Measurements from ENCODE around the gene ETNK2. TPM values are rescaled to one million over a fixed set of nuclear protein-coding genes. Genes with fewer than 3 reads are reported as not detected.

The ETNK2 gene
- total and polyA plus RNA-seq, 2 of the 8 experiments (the other 6 are each of a cell fraction or from before 2014, with no cell fraction given): 20.1 to 26.7 TPM

DNA sequence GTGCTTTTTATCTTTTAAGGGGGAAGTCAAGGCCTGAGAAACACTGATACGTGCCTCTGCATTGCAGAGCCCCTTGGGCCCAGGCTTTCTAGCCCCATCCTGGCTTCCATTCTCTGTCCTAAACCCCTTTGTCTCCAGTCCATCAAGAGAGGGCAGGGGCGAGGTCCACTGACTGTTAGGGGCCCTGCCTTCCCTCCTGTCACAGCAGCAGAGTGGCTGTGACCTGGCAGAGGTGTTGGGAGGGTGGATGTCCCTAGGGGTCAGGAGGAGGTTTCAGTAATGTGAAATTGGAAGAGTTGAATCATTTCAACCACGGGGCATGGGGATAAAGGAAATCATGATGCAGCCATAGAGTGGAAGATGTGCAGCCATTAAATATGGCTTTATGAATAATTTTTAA is 54.9 kb downstream of the ETNK2 start:
- WGBS, 2 experiments (ENCODE audit: extremely low coverage in 1 of 2, insufficient coverage in 1 of 2, insufficient read length in 1 of 2, insufficient replicate concordance in 2 of 2, low coverage in 1 of 2, low lambda C conversion rate in 2 of 2, missing lambda C conversion rate in 1 of 2): 100% methylated on average over 3 of the region's 3 CpGs; no CpG with 5 or more reads in 1 of the 2 experiments
- FAIRE-seq: no peak

More for the DNA sequence above, 54.9 kb downstream of the ETNK2 start:
- Histone ChIP-seq H3K79me2 (ENCODE audit: control insufficient read depth in 1 of 2, insufficient read depth in 2 of 2, low read length in 2 of 2) (peaks cover 57 to 100% of the 10 kb centered on the region in 2 experiments), H2BK12ac (ENCODE audit: low read depth, low read length) (no peak overlapping the region), H2BK5ac (ENCODE audit: low read depth, low read length) (no peak overlapping the region), H4K5ac (ENCODE audit: insufficient read length, low read depth, low read length) (no peak overlapping the region), H3K9me3 (ENCODE audit: insufficient read depth in 2 of 2, low read depth in 1 of 2, low read length in 1 of 2) (no peaks in the 10 kb centered on the region), H3K4me1 (replicated peaks in 1 of 4; ENCODE audit: control insufficient read depth in 3 of 4, insufficient read depth in 4 of 4, low read length in 3 of 4) (peaks cover 20 to 49% (median 32%) of the 10 kb centered on the region in 4 experiments), H3K36me3 (ENCODE audit: control insufficient read depth in 2 of 4, insufficient read depth in 4 of 4, low read length in 3 of 4) (no peaks in the 10 kb centered on the region), H4K8ac (ENCODE audit: extremely low read depth, insufficient read depth, low read length) (no peak overlapping the region), H3K4ac (replicated peaks; ENCODE audit: insufficient read length, low read depth, low read length) (no peak overlapping the region), H2BK15ac (ENCODE audit: low read length) (no peak overlapping the region), H3K79me1 (ENCODE audit: low read depth, low read length) (peaks cover 38% of the 10 kb centered on the region), H3K14ac (ENCODE audit: insufficient read length) (no peak overlapping the region), H3K23me2 (ENCODE audit: low read depth, low read length) (no peaks in the 10 kb centered on the region), H2BK20ac (ENCODE audit: low read length) (no peak overlapping the region), H4K20me1 (replicated peaks in 1 of 2; ENCODE audit: control insufficient read depth in 1 of 2, insufficient read depth in 2 of 2, low read length in 2 of 2) (peaks cover 36 to 44% of the 10 kb centered on the region in 2 experiments), H2BK120ac (replicated peaks; ENCODE audit: low read depth, low read length) (no peak overlapping the region), H3K27ac (ENCODE audit: low read depth, low read length) (no peak overlapping the region), H4K91ac (replicated peaks; ENCODE audit: insufficient read length, low read length) (no peak overlapping the region), H3K9ac (replicated peaks in 1 of 4; ENCODE audit: extremely low read depth in 1 of 4, low read depth in 3 of 4, low read length in 3 of 4) (no peak overlapping the region), H3K56ac (replicated peaks; ENCODE audit: insufficient read length, low read depth, low read length) (no peak overlapping the region), H3K27me3 (replicated peaks in 1 of 4; ENCODE audit: control insufficient read depth in 3 of 4, extremely low read depth in 1 of 4, insufficient read depth in 3 of 4, low read length in 3 of 4) (no peaks in the 10 kb centered on the region), H3K18ac (ENCODE audit: extremely low read depth, low read length) (no peak overlapping the region), H3K23ac (ENCODE audit: insufficient read length) (no peak overlapping the region), H2AFZ (ENCODE audit: low read length) (no peak overlapping the region), H3K4me3 (ENCODE audit: extremely low read depth in 1 of 4, insufficient read depth in 2 of 4, low read depth in 3 of 4, low read length in 4 of 4) (no peak overlapping the region), H2AK5ac (ENCODE audit: low read depth, low read length) (no peak overlapping the region), H3K4me2 (ENCODE audit: insufficient read depth in 1 of 2, low read depth in 2 of 2, low read length in 2 of 2) (no peak overlapping the region)
- ChIA-PET POLR2A (ENCODE audit: partially characterized antibody) (no interaction called here), CTCF (ENCODE audit: partially characterized antibody) (interaction anchor here (0.6 to 1.5 kb wide), 2 partner anchors 64 to 114 kb away, joined by 3 read pairs; no protein-coding TSS in a partner anchor)
- no peak for DNase-seq (ENCODE audit: low read depth in 1 of 2, low spot score in 2 of 2)
- no peak for TF ChIP-seq SIRT6 (IDR thresholded peaks at IDR 0.05; ENCODE audit: low read length)
- TF ChIP-seq POLR2AphosphoS5 (IDR thresholded peaks at IDR 0.05; ENCODE audit: low read depth, low read length): no peak
- TF ChIP-seq SRF (IDR thresholded peaks at IDR 0.05; ENCODE audit: low read depth, low read length): no peak
- no peak for TF ChIP-seq EP300 (IDR thresholded peaks at IDR 0.05; ENCODE audit: borderline replicate concordance in 1 of 2, low read depth in 2 of 2, low read length in 2 of 2)
- TF ChIP-seq CREB1 (IDR thresholded peaks at IDR 0.05): no peak
- TF ChIP-seq CTBP2 (IDR thresholded peaks at IDR 0.05; ENCODE audit: borderline replicate concordance, insufficient read depth, insufficient read length, low read length): no peak
- no peak for TF ChIP-seq MAFK (IDR thresholded peaks at IDR 0.05; ENCODE audit: low read depth, low read length)
- TF ChIP-seq, protein P1, sequence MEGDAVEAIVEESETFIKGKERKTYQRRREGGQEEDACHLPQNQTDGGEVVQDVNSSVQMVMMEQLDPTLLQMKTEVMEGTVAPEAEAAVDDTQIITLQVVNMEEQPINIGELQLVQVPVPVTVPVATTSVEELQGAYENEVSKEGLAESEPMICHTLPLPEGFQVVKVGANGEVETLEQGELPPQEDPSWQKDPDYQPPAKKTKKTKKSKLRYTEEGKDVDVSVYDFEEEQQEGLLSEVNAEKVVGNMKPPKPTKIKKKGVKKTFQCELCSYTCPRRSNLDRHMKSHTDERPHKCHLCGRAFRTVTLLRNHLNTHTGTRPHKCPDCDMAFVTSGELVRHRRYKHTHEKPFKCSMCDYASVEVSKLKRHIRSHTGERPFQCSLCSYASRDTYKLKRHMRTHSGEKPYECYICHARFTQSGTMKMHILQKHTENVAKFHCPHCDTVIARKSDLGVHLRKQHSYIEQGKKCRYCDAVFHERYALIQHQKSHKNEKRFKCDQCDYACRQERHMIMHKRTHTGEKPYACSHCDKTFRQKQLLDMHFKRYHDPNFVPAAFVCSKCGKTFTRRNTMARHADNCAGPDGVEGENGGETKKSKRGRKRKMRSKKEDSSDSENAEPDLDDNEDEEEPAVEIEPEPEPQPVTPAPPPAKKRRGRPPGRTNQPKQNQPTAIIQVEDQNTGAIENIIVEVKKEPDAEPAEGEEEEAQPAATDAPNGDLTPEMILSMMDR (IDR thresholded peaks at IDR 0.05; ENCODE audit: control extremely low read depth in 1 of 3, insufficient read depth in 1 of 3, low read depth in 1 of 3, low read length in 3 of 3): no peak
- TF ChIP-seq, protein P2, sequence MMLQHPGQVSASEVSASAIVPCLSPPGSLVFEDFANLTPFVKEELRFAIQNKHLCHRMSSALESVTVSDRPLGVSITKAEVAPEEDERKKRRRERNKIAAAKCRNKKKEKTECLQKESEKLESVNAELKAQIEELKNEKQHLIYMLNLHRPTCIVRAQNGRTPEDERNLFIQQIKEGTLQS (IDR thresholded peaks at IDR 0.05; ENCODE audit: insufficient read depth, low read depth, low read length): no peak
